Breast epithelium (tissue), 4 donors: ENCODE measurements around the gene HEXIM1. TPM values are rescaled to one million over a fixed set of nuclear protein-coding genes. Genes with fewer than 3 reads are reported as not detected.
A peak's percentile ranks its signal among the peaks of the same experiment; 100 is the strongest.

Experiments used
- DNase-seq, 2 donors: peaks; one replicate each; pipeline ENCODE4 v3.0.0-alpha.2; 2019; ENCODE audit warnings: low spot score in 2 of 2
- H3K27ac ChIP-seq, 2 donors: fragments of 200-600 bp; sonication (generic) in 1 of 2; one replicate each; pipeline ENCODE4 v1.5.1; 2016 to 2019; ENCODE audit warnings: mild to moderate bottlenecking in 1 of 2
- H3K27me3 ChIP-seq, 2 donors: fragments of 200-600 bp; sonication (generic) in 1 of 2; one replicate each; pipeline versions ENCODE4 v1.5.1 to v1.6.0; 2017 to 2019; ENCODE audit warnings: control low read depth in 1 of 2, mild to moderate bottlenecking in 1 of 2
- H3K36me3 ChIP-seq: fragments of 200-600 bp; one replicate; pipeline ENCODE4 v1.5.1; 2019
- H3K4me1 ChIP-seq, 2 donors: fragments of 200-600 bp; sonication (generic); one replicate each; pipeline ENCODE4 v1.5.1; 2016 to 2019; ENCODE audit warnings: control low read depth in 1 of 2
- H3K4me3 ChIP-seq, 3 donors: fragments of 200-600 bp; sonication (generic); 1 replicate in 2 of 3; 2 replicates in 1 of 3; pipeline ENCODE4 v1.5.1; 2016 to 2019; ENCODE audit warnings: mild to moderate bottlenecking in 3 of 3, moderate library complexity in 2 of 3
- H3K9me3 ChIP-seq, 2 donors: fragments of 200-600 bp; sonication (generic) in 1 of 2; one replicate each; pipeline ENCODE4 v1.5.1; 2016 to 2019; ENCODE audit warnings: control low read depth in 1 of 2
- CTCF ChIP-seq, 3 donors: fragments of 450-650 bp; IDR thresholded peaks; one replicate each; pipeline ENCODE4 v1.5.1; 2016 to 2017; ENCODE audit warnings: antibody characterized with exemption in 3 of 3, mild to moderate bottlenecking in 3 of 3, moderate library complexity in 3 of 3
- POLR2A ChIP-seq: fragments of 450-650 bp; IDR thresholded peaks from one replicate; pipeline ENCODE4 v1.6.1; 2016; ENCODE audit warnings: antibody characterized with exemption, mild to moderate bottlenecking, moderate library complexity
- POLR2AphosphoS5 ChIP-seq, 3 donors: sonication (generic); formaldehyde crosslinking; IDR thresholded peaks; one replicate each; pipeline ENCODE4 v1.6.1; 2017; ENCODE audit warnings: antibody characterized with exemption in 3 of 3
- intact Hi-C: fragments of 100-400 bp; cut with DNase I; formaldehyde crosslinking; loops from one replicate; pipeline ENCODE4 v1.15.1; 2023; ENCODE audit warnings: low total_unique reads
- total RNA-seq, 3 donors: library from RNA; depleted of rRNA; stranded (reverse); fragments of >200 nt; gene quantifications; one replicate each; pipeline ENCODE4 v1.1.0, GENCODE V29; 2016

HEXIM1 gene
- total RNA-seq, 3 donors from 2014 or later: 21.3 to 35.6 (median 33.4) TPM

- H3K4me3 ChIP-seq: no peak overlapping the region
- no peaks in the 10 kb centered on the region for H3K36me3 ChIP-seq
- no peak for DNase-seq
- H3K27ac ChIP-seq: no peak overlapping the region
- peaks cover 0 to 8% of the 10 kb centered on the region in 2 donors for H3K4me1 ChIP-seq
- TF ChIP-seq CTCF (IDR thresholded peaks at IDR 0.05) (no peak), POLR2A (no peak), POLR2AphosphoS5 (IDR thresholded peaks at IDR 0.05) (no peak)
- H3K9me3 ChIP-seq: no peaks in the 10 kb centered on the region
- no peaks in the 10 kb centered on the region for H3K27me3 ChIP-seq
- intact Hi-C loops: loop anchor here (5.0 to 10.0 kb wide), 2 partner anchors 60 to 1607 kb away; no protein-coding TSS in a partner anchor
Observed at GRCh38 chr17:45137561-45138305, 10.5 kb upstream of the HEXIM1 start.

GRCh38 chr17:45138911-45139532 is 9.3 kb upstream of the HEXIM1 start:
- Histone ChIP-seq H3K4me1 (peaks cover 0 to 8% of the 10 kb centered on the region in 2 donors), H3K36me3 (no peaks in the 10 kb centered on the region), H3K27ac (no peak overlapping the region), H3K4me3 (no peak overlapping the region), H3K27me3 (no peaks in the 10 kb centered on the region), H3K9me3 (no peaks in the 10 kb centered on the region)
- intact Hi-C loops: loop anchor here (5.0 to 10.0 kb wide), 2 partner anchors 58 to 1606 kb away; no protein-coding TSS in a partner anchor
- no peak for DNase-seq
- TF ChIP-seq POLR2AphosphoS5 (IDR thresholded peaks at IDR 0.05): no peak
- TF ChIP-seq CTCF (IDR thresholded peaks at IDR 0.05): no peak
- TF ChIP-seq POLR2A: no peak

GRCh38 chr17:45139533-45139920 is 8.7 kb upstream of the HEXIM1 start:
- TF ChIP-seq POLR2A: no peak
- TF ChIP-seq CTCF (IDR thresholded peaks at IDR 0.05): no peak
- TF ChIP-seq POLR2AphosphoS5 (IDR thresholded peaks at IDR 0.05): no peak
- Histone ChIP-seq H3K27ac (no peak overlapping the region), H3K36me3 (no peaks in the 10 kb centered on the region), H3K4me3 (no peak overlapping the region), H3K4me1 (peaks cover 0 to 12% of the 10 kb centered on the region in 2 donors), H3K9me3 (no peaks in the 10 kb centered on the region), H3K27me3 (no peaks in the 10 kb centered on the region)
- intact Hi-C loops: loop anchor here (5.0 to 10.0 kb wide), 2 partner anchors 58 to 1605 kb away; no protein-coding TSS in a partner anchor
- DNase-seq: no peak

GRCh38 chr17:45143094-45143670 is 5.1 kb upstream of the HEXIM1 start:
- no peaks in the 10 kb centered on the region for H3K36me3 ChIP-seq
- no peaks in the 10 kb centered on the region for H3K9me3 ChIP-seq
- TF ChIP-seq CTCF (IDR thresholded peaks at IDR 0.05) (no peak), POLR2AphosphoS5 (IDR thresholded peaks at IDR 0.05) (no peak), POLR2A (no peak)
- no peaks in the 10 kb centered on the region for H3K27me3 ChIP-seq
- no peak for DNase-seq
- peak overlapping the region; percentile 50 to 75 (median 57) for H3K4me3 ChIP-seq
- H3K27ac ChIP-seq: peak overlapping the region; percentile 96 to 97
- intact Hi-C loops: no loop called here
- H3K4me1 ChIP-seq: peaks cover 6 to 9% of the 10 kb centered on the region in 2 donors
